Activated naive CD8-positive, alpha-beta T cell treated with anti-CD3 and anti-CD28 coated beads, Interleukin-2, amount 50 U/mL, for 24 hours (primary cell): ENCODE measurements around the gene U2AF1.
A peak's percentile ranks its signal among the peaks of the same experiment; 100 is the strongest.
"Not testable (repeated sequence)": the region's sequence is repeated elsewhere in the genome, so short reads cannot be mapped to it uniquely, and the experiment has no call there.

Experiments
- ATAC-seq: fragments of 150-1000 bp; cut with Tn5 transposase; one replicate; pipeline ENCODE4 v1.10.0; 2021
- DNase-seq: peaks from one replicate; pipeline ENCODE4 v3.0.0; 2021
- H3K27ac Mint-ChIP-seq: one replicate; pipeline ENCODE4 v1.8.0; 2021; ENCODE audit warnings: mild to moderate bottlenecking, mixed read lengths
- H3K27me3 Mint-ChIP-seq: one replicate; pipeline ENCODE4 v1.8.0; 2021; ENCODE audit warnings: mixed read lengths
- H3K36me3 Mint-ChIP-seq: one replicate; pipeline ENCODE4 v1.8.0; 2021; ENCODE audit warnings: low read depth, mixed read lengths
- H3K4me1 Mint-ChIP-seq: one replicate; pipeline ENCODE4 v1.8.0; 2021; ENCODE audit warnings: mixed read lengths
- H3K4me3 Mint-ChIP-seq: one replicate; pipeline ENCODE4 v1.8.0; 2021; ENCODE audit warnings: mild to moderate bottlenecking, moderate library complexity, mixed read lengths
- H3K9me3 Mint-ChIP-seq: one replicate; pipeline ENCODE4 v1.8.0; 2021; ENCODE audit warnings: mixed read lengths

U2AF1 gene, protein sequence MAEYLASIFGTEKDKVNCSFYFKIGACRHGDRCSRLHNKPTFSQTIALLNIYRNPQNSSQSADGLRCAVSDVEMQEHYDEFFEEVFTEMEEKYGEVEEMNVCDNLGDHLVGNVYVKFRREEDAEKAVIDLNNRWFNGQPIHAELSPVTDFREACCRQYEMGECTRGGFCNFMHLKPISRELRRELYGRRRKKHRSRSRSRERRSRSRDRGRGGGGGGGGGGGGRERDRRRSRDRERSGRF

DNA sequence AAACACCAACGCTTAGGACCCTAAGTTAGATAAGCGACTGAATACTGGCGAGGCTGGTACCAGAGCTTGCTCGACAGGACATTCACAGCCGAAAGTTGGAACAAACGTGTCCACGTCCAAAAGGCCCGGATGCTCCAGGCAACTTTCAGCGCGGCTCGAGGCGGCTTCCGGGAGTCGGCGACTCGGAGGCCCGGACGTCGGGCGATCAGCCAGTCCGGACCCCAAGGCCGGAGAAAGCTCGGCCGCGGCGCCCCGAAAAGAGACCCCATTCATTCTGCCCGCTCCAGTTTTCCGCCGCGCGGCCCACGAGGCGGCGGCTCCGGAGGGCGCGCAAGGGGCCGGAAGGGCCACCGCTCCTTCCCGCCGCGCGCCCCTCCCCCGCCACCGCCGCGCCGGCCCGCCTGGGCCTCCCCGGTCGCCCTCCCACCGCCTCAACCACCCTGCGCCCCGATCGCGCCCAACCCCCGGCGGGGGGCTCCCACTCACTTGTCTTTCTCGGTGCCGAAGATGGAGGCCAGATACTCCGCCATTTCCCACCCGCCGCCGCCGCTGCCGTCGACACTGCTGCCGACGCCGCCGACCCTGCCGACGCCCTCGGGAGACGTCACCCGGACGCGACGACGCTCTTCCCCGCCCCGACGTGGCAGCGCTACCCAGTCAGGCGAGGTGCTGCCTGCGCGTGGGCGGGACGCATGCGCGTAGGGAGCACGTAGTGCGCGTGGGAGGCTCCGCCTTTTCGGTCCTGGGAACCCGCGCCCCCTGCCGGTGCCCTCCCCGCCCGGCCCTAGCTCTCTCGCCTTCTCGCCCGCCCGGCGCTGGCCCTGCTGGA is at the start of gene U2AF1:
Gene U2AF1 (minus strand): TSS at position 606 of the 829 bp plus-strand sequence. CDS start 76 bp downstream, at position 530.
- DNase-seq (peak; percentile 55), ATAC-seq (peak; percentile 86)
- not testable (repeated sequence) for H3K4me3 Mint-ChIP-seq, H3K27me3 Mint-ChIP-seq, H3K4me1 Mint-ChIP-seq, H3K9me3 Mint-ChIP-seq, H3K27ac Mint-ChIP-seq, H3K36me3 Mint-ChIP-seq

DNA sequence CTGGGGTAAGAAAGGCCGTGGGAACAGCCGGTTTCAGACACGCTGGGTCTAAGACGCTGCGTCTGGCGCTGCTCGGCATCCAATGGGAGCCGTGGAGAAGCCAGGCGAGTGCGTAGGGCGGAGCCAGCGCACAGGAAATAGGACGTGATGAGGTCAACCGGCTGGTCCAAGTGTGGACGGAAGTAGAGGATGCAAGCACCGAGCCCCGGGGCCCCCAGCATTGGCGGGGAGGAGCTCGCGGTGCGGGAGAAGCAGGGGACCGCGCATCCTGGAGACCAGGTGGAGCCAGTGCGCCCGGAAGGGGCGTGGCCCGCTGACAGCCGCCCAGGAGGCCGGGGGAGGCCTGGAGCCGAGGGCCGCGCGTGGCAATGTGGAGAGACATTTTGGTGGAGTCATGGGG is 46.2 kb upstream of the U2AF1 start:
- not testable (repeated sequence) for H3K9me3 Mint-ChIP-seq, H3K27me3 Mint-ChIP-seq, ATAC-seq, H3K4me3 Mint-ChIP-seq, DNase-seq, H3K36me3 Mint-ChIP-seq, H3K4me1 Mint-ChIP-seq, H3K27ac Mint-ChIP-seq

DNA sequence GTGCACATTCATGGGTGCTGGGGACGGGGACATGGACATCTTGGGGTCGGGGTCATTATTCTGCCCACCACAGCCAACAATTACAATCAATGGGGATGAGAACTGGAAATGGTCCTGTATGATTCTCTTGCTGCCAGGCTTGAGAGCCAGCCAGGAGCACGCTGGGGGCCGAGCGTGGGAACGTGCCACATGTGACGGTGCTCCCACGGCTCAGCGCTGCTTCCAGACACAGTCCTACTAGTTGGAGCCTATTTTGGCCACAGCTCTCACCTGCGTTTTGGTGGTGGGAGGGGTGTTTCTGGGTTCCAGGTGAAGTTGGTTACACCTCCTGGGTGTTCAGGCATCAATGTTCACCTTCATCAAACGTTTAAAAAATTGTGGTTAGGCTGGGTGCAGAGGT is 42.0 kb upstream of the U2AF1 start:
- ATAC-seq, H3K27me3 Mint-ChIP-seq, H3K36me3 Mint-ChIP-seq, DNase-seq, H3K4me3 Mint-ChIP-seq, H3K27ac Mint-ChIP-seq, H3K4me1 Mint-ChIP-seq, H3K9me3 Mint-ChIP-seq: not testable (repeated sequence)

GRCh38 chr21:43147999-43148398 is 40.6 kb upstream of the U2AF1 start:
- not testable (repeated sequence) for H3K4me1 Mint-ChIP-seq, H3K27me3 Mint-ChIP-seq, H3K27ac Mint-ChIP-seq, H3K9me3 Mint-ChIP-seq, H3K4me3 Mint-ChIP-seq, H3K36me3 Mint-ChIP-seq, DNase-seq, ATAC-seq

DNA sequence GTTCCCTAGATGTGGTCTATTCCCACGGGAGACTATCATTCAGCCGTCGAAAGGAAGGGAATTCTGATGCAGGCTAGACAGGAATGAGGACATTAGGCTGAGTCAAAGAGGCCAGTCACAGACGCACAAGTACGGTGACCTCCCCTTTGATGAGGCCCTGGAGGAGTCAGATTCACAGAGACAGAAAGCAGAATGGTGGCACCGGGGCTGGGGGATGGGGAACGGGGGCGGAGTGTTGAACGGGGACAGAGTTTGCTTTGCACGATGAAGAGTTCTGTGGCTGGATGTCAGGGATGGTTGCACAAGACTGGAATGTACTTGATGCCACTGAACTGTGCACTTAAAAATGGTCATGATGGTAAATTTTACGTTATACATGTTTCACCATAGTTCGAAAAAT is 39.3 kb upstream of the U2AF1 start:
- not testable (repeated sequence) for H3K27me3 Mint-ChIP-seq, ATAC-seq, H3K4me3 Mint-ChIP-seq, H3K36me3 Mint-ChIP-seq, H3K4me1 Mint-ChIP-seq, DNase-seq, H3K27ac Mint-ChIP-seq, H3K9me3 Mint-ChIP-seq

DNA sequence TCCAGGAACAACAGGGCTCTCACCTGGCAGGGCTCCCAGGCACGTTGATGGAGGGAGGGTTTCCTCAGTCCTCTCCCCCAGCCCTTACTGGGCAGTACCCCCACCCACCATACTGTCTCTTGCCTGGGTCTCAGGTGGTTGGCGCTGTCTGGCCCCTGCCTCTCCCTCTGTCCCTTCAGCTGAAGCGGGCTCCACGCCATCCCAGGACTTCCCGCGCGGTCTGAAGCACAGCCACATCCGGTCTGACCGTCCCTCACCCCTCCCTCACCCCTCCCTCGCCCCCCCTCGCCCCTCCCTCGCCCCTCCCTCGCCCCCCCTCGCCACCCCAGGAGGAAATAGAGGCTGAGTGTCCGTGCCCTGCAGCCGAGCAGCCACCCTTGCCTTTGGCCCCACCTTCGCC is 34.0 kb upstream of the U2AF1 start:
- not testable (repeated sequence) for H3K36me3 Mint-ChIP-seq, H3K27ac Mint-ChIP-seq, DNase-seq, ATAC-seq, H3K27me3 Mint-ChIP-seq, H3K4me3 Mint-ChIP-seq, H3K4me1 Mint-ChIP-seq, H3K9me3 Mint-ChIP-seq

GRCh38 chr21:43138944-43139343 is 31.6 kb upstream of the U2AF1 start:
- H3K36me3 Mint-ChIP-seq, H3K27me3 Mint-ChIP-seq, ATAC-seq, DNase-seq, H3K4me1 Mint-ChIP-seq, H3K9me3 Mint-ChIP-seq, H3K27ac Mint-ChIP-seq, H3K4me3 Mint-ChIP-seq: not testable (repeated sequence)

GRCh38 chr21:43134520-43134919 is 27.1 kb upstream of the U2AF1 start:
- H3K36me3 Mint-ChIP-seq, ATAC-seq, DNase-seq, H3K4me1 Mint-ChIP-seq, H3K27me3 Mint-ChIP-seq, H3K4me3 Mint-ChIP-seq, H3K9me3 Mint-ChIP-seq, H3K27ac Mint-ChIP-seq: not testable (repeated sequence)

DNA sequence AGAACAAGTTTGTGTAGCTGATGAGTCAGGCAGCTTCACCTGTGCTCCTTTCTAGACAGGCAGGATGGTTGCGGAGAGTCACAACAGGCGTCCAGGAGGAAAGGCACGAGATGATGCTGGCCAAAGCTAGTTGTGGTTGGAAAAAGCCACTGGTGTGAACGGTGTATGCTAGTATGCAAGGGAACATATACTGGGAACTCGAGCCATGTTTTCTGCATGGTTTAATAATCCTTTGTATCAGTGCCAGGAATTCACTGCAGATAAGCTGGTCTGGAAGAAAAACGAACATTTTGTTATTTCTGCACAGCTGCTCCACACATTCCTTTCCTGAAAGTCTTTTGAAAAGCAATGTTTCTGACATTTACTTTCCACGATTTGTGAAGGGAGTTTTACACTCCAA is 22.7 kb upstream of the U2AF1 start:
- H3K27me3 Mint-ChIP-seq, H3K36me3 Mint-ChIP-seq, DNase-seq, H3K27ac Mint-ChIP-seq, H3K9me3 Mint-ChIP-seq, H3K4me3 Mint-ChIP-seq, H3K4me1 Mint-ChIP-seq, ATAC-seq: not testable (repeated sequence)

DNA sequence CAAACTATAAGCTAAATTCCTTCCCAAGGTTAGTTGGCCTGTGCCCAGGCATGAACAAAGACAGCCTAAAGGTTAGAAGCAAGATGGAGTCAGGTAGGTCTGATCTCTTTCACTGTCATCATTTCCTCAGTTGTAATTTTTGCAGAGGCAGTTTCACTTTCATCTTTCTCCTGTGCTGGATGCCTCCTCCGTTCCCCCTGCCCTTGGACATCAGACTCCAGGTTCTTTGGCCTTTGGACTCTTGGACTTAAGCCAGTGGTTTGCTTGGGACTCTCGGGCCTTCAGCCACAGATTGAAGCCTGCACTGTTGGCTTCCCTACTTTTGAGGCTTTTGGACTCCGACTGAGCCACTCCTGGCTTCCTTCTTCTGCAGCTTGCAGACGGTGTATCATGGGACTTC is 8.6 kb upstream of the U2AF1 start:
- not testable (repeated sequence) for H3K27me3 Mint-ChIP-seq, H3K27ac Mint-ChIP-seq, H3K4me3 Mint-ChIP-seq, H3K9me3 Mint-ChIP-seq, H3K36me3 Mint-ChIP-seq, DNase-seq, ATAC-seq, H3K4me1 Mint-ChIP-seq

GRCh38 chr21:43114483-43114882 is 7.1 kb upstream of the U2AF1 start:
- H3K27ac Mint-ChIP-seq, ATAC-seq, DNase-seq, H3K36me3 Mint-ChIP-seq, H3K27me3 Mint-ChIP-seq, H3K4me3 Mint-ChIP-seq, H3K4me1 Mint-ChIP-seq, H3K9me3 Mint-ChIP-seq: not testable (repeated sequence)

DNA sequence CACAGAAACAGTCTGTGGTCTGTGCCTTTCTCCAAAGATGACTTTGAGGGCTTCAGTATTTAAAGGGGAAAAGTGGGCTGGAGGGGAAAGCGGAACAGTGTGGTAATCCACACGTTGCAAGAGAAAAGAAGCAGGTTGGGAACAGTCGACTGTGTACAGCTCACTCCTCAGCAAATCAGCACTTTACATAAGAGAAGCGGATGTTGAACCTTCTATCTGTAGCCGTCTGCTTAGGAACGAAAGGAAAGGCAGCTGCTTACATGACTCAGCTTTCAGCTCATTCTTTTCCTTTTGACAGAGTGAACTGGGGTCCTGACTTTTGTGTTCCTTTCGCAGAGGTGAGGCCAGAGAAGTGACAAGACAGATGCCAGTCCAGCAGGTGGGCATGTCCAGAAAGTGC is 1.6 kb upstream of the U2AF1 start:
- peak; percentile 69 for ATAC-seq
- H3K27ac Mint-ChIP-seq, H3K9me3 Mint-ChIP-seq, H3K27me3 Mint-ChIP-seq, H3K36me3 Mint-ChIP-seq, H3K4me1 Mint-ChIP-seq, H3K4me3 Mint-ChIP-seq, DNase-seq: not testable (repeated sequence)

DNA sequence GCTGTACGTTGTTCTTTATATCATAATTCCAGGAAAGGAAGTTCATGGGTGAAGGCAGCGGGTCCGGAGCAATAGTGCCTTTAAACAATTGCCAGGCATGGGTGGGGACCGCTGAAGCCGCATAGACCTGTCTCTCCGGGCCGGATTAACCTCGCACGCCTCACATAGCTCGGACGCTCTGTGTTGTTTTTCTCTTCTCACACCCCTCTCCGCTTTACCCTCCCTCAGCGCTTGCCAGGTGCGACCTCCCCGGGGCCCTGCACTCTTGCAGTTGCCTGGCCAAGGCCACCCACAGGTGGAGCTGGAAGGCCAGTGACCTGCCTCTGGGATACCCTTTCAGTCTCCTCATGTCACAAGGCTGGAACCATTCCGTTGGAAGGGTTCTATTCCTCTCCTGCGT is 807 bp upstream of the U2AF1 start:
- not testable (repeated sequence) for H3K4me3 Mint-ChIP-seq, H3K27ac Mint-ChIP-seq, H3K36me3 Mint-ChIP-seq, DNase-seq, H3K9me3 Mint-ChIP-seq, H3K27me3 Mint-ChIP-seq, H3K4me1 Mint-ChIP-seq
- peak; percentile 15 for ATAC-seq

- not testable (repeated sequence) for H3K36me3 Mint-ChIP-seq, H3K4me1 Mint-ChIP-seq, DNase-seq, H3K9me3 Mint-ChIP-seq, H3K27ac Mint-ChIP-seq, H3K4me3 Mint-ChIP-seq, H3K27me3 Mint-ChIP-seq
- peak; percentile 2 for ATAC-seq
Measured at GRCh38 chr21:43107794-43108137, 396 bp upstream of the U2AF1 start.

- ATAC-seq, H3K4me1 Mint-ChIP-seq, DNase-seq, H3K4me3 Mint-ChIP-seq, H3K27ac Mint-ChIP-seq, H3K27me3 Mint-ChIP-seq, H3K36me3 Mint-ChIP-seq, H3K9me3 Mint-ChIP-seq: not testable (repeated sequence)
Measured at GRCh38 chr21:43104642-43105041, 2.7 kb downstream of the U2AF1 start.
